ENCODE measurements around the gene CYP3A4. TPM values are rescaled to one million over a fixed set of nuclear protein-coding genes. Genes with fewer than 3 reads are reported as not detected.
A peak's percentile ranks its signal among the peaks of the same experiment; 100 is the strongest.

The CYP3A4 gene
- total and polyA plus RNA-seq, 2 of the 13 experiments (the other 11 are each of a cell fraction or from before 2014, with no cell fraction given) = 0.11 to 0.24 TPM

DNA sequence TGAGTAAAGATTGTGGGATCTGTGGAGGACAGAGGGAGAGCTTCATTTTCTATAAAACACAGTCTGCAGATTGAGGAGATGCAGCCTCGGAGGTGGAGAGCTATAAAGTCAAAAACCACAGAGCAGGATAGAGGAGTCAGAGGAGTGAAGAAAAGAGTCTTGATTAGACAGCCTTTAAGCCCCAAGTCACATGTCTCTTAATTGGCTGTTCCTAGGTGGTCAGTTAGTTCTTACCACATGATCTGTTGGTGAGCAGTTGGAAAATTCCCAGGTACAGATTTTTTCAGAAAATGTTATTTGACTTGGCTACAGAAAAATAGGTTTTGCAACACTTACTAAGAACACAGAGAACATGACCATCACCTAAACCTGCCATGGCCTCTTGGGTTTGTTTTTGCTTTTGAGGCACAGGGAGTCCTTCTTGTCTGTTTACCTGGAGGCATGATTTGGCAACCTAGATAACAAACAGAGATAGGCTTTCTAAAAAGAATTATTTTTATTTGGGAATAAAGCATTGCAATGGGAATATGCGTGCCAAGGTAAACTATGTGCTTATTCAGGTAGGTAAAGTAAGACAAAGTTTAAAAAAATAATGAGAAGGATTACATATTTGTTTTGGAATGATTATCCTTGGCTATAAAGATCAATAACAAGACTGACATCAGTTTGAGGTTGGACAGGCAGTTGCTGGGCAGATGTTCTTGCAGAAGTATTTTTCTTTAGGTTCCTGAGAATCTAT lies 43.2 kb upstream of the CYP3A4 start (continued):
- TF ChIP-seq CBX1 (IDR thresholded peaks at IDR 0.05; ENCODE audit: low read depth) (no peak), ZBTB20 (CRISPR knock-in tag; IDR thresholded peaks at IDR 0.05; ENCODE audit: borderline replicate concordance, low read depth) (no peak; the same call in 1 of the 2 replicates), ZNF614 (CRISPR knock-in tag; IDR thresholded peaks at IDR 0.05; ENCODE audit: borderline replicate concordance) (peak; percentile 12; the same call in 1 of the 2 replicates), ZNF251 (CRISPR knock-in tag; IDR thresholded peaks at IDR 0.05) (no peak), THYN1 (CRISPR knock-in tag; IDR thresholded peaks at IDR 0.05; ENCODE audit: borderline replicate concordance, low read depth) (no peak), ATM (IDR thresholded peaks at IDR 0.05; ENCODE audit: borderline replicate concordance) (no peak)
- TF ChIP-seq, protein P1, sequence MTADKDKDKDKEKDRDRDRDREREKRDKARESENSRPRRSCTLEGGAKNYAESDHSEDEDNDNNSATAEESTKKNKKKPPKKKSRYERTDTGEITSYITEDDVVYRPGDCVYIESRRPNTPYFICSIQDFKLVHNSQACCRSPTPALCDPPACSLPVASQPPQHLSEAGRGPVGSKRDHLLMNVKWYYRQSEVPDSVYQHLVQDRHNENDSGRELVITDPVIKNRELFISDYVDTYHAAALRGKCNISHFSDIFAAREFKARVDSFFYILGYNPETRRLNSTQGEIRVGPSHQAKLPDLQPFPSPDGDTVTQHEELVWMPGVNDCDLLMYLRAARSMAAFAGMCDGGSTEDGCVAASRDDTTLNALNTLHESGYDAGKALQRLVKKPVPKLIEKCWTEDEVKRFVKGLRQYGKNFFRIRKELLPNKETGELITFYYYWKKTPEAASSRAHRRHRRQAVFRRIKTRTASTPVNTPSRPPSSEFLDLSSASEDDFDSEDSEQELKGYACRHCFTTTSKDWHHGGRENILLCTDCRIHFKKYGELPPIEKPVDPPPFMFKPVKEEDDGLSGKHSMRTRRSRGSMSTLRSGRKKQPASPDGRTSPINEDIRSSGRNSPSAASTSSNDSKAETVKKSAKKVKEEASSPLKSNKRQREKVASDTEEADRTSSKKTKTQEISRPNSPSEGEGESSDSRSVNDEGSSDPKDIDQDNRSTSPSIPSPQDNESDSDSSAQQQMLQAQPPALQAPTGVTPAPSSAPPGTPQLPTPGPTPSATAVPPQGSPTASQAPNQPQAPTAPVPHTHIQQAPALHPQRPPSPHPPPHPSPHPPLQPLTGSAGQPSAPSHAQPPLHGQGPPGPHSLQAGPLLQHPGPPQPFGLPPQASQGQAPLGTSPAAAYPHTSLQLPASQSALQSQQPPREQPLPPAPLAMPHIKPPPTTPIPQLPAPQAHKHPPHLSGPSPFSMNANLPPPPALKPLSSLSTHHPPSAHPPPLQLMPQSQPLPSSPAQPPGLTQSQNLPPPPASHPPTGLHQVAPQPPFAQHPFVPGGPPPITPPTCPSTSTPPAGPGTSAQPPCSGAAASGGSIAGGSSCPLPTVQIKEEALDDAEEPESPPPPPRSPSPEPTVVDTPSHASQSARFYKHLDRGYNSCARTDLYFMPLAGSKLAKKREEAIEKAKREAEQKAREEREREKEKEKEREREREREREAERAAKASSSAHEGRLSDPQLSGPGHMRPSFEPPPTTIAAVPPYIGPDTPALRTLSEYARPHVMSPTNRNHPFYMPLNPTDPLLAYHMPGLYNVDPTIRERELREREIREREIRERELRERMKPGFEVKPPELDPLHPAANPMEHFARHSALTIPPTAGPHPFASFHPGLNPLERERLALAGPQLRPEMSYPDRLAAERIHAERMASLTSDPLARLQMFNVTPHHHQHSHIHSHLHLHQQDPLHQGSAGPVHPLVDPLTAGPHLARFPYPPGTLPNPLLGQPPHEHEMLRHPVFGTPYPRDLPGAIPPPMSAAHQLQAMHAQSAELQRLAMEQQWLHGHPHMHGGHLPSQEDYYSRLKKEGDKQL (CRISPR knock-in tag; IDR thresholded peaks at IDR 0.05; ENCODE audit: low read depth) = peak; percentile 78; the same call in 1 of the 2 replicates
- TF ChIP-seq, protein P2, sequence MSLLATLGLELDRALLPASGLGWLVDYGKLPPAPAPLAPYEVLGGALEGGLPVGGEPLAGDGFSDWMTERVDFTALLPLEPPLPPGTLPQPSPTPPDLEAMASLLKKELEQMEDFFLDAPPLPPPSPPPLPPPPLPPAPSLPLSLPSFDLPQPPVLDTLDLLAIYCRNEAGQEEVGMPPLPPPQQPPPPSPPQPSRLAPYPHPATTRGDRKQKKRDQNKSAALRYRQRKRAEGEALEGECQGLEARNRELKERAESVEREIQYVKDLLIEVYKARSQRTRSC (CRISPR knock-in tag; IDR thresholded peaks at IDR 0.05; ENCODE audit: low read depth) = no peak
- TF ChIP-seq, protein P3, sequence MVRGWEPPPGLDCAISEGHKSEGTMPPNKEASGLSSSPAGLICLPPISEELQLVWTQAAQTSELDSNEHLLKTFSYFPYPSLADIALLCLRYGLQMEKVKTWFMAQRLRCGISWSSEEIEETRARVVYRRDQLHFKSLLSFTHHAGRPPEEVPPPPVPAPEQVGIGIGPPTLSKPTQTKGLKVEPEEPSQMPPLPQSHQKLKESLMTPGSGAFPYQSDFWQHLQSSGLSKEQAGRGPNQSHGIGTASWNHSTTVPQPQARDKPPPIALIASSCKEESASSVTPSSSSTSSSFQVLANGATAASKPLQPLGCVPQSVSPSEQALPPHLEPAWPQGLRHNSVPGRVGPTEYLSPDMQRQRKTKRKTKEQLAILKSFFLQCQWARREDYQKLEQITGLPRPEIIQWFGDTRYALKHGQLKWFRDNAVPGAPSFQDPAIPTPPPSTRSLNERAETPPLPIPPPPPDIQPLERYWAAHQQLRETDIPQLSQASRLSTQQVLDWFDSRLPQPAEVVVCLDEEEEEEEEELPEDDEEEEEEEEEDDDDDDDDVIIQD (CRISPR knock-in tag; IDR thresholded peaks at IDR 0.05; ENCODE audit: low read depth) = peak; percentile 60; the same call in 1 of the 2 replicates
- TF ChIP-seq, protein P4, sequence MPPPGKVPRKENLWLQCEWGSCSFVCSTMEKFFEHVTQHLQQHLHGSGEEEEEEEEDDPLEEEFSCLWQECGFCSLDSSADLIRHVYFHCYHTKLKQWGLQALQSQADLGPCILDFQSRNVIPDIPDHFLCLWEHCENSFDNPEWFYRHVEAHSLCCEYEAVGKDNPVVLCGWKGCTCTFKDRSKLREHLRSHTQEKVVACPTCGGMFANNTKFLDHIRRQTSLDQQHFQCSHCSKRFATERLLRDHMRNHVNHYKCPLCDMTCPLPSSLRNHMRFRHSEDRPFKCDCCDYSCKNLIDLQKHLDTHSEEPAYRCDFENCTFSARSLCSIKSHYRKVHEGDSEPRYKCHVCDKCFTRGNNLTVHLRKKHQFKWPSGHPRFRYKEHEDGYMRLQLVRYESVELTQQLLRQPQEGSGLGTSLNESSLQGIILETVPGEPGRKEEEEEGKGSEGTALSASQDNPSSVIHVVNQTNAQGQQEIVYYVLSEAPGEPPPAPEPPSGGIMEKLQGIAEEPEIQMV (CRISPR knock-in tag; IDR thresholded peaks at IDR 0.05; ENCODE audit: low read depth) = no peak
- TF ChIP-seq, protein P5, sequence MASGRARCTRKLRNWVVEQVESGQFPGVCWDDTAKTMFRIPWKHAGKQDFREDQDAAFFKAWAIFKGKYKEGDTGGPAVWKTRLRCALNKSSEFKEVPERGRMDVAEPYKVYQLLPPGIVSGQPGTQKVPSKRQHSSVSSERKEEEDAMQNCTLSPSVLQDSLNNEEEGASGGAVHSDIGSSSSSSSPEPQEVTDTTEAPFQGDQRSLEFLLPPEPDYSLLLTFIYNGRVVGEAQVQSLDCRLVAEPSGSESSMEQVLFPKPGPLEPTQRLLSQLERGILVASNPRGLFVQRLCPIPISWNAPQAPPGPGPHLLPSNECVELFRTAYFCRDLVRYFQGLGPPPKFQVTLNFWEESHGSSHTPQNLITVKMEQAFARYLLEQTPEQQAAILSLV (CRISPR knock-in tag; IDR thresholded peaks at IDR 0.05; ENCODE audit: borderline replicate concordance) = no peak
- TF ChIP-seq, protein P6, sequence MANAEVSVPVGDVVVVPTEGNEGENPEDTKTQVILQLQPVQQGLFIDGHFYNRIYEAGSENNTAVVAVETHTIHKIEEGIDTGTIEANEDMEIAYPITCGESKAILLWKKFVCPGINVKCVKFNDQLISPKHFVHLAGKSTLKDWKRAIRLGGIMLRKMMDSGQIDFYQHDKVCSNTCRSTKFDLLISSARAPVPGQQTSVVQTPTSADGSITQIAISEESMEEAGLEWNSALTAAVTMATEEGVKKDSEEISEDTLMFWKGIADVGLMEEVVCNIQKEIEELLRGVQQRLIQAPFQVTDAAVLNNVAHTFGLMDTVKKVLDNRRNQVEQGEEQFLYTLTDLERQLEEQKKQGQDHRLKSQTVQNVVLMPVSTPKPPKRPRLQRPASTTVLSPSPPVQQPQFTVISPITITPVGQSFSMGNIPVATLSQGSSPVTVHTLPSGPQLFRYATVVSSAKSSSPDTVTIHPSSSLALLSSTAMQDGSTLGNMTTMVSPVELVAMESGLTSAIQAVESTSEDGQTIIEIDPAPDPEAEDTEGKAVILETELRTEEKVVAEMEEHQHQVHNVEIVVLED (CRISPR knock-in tag; IDR thresholded peaks at IDR 0.05; ENCODE audit: borderline replicate concordance) = no peak
- TF ChIP-seq, protein P7, sequence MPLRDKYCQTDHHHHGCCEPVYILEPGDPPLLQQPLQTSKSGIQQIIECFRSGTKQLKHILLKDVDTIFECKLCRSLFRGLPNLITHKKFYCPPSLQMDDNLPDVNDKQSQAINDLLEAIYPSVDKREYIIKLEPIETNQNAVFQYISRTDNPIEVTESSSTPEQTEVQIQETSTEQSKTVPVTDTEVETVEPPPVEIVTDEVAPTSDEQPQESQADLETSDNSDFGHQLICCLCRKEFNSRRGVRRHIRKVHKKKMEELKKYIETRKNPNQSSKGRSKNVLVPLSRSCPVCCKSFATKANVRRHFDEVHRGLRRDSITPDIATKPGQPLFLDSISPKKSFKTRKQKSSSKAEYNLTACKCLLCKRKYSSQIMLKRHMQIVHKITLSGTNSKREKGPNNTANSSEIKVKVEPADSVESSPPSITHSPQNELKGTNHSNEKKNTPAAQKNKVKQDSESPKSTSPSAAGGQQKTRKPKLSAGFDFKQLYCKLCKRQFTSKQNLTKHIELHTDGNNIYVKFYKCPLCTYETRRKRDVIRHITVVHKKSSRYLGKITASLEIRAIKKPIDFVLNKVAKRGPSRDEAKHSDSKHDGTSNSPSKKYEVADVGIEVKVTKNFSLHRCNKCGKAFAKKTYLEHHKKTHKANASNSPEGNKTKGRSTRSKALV (CRISPR knock-in tag; IDR thresholded peaks at IDR 0.05) = 0 out of 2 replicates have a peak, but pooled peaks have one; percentile 49

Data from HepG2 (cell line).